ENCODE results near the gene GNLY. TPM values are rescaled to one million over a fixed set of nuclear protein-coding genes. Genes with fewer than 3 reads are reported as not detected.
A peak's percentile ranks its signal among the peaks of the same experiment; 100 is the strongest.

Gene GNLY
- total and polyA plus RNA-seq, 2 of the 4 experiments (the other 2 are of a cell fraction), result not detected

GRCh38 chr2:85707304-85707703 lies 13.1 kb downstream of the GNLY start:
- Histone ChIP-seq H2BK120ac (ENCODE audit: low read depth, low read length) (peak overlapping the region; percentile 17; the same call in 1 of the 2 replicates), H4K5ac (ENCODE audit: low read depth, low read length) (no peak overlapping the region), H3K9ac (ENCODE audit: low read depth, low read length) (no peak overlapping the region), H3K23ac (ENCODE audit: low read depth, low read length) (no peak overlapping the region), H3K4me1 (ENCODE audit: control insufficient read depth, insufficient read depth, low read length) (peaks cover 19% of the 10 kb centered on the region), H3K9me1 (ENCODE audit: insufficient read depth, low read length) (no peaks in the 10 kb centered on the region), H2BK15ac (ENCODE audit: low read depth, low read length) (0 out of 3 replicates have a peak overlapping the region, but pooled peaks have one; percentile 0), H3K4me3 (ENCODE audit: insufficient read depth, low read depth, low read length) (no peak overlapping the region), H4K20me1 (ENCODE audit: insufficient read depth, low read length) (no peaks in the 10 kb centered on the region), H2AK9ac (replicated peaks; ENCODE audit: low read depth, low read length, poor library complexity) (no peak overlapping the region), H3K56ac (ENCODE audit: extremely low read depth, insufficient read depth, low read length) (no peak overlapping the region), H3K27me3 (ENCODE audit: control insufficient read depth, insufficient read depth, low read length) (no peaks in the 10 kb centered on the region; the same call in 1 of the 2 replicates), H2AFZ (replicated peaks; ENCODE audit: low read length, poor library complexity) (no peak overlapping the region), H3K4me2 (ENCODE audit: low read depth, low read length) (no peak overlapping the region), H2AK5ac (ENCODE audit: low read depth, low read length) (no peak overlapping the region), H3K4ac (ENCODE audit: low read depth, low read length) (no peak overlapping the region), H3K14ac (replicated peaks; ENCODE audit: low read depth, low read length) (no peak overlapping the region), H4K91ac (ENCODE audit: insufficient read depth, low read depth, low read length) (no peak overlapping the region), H3K36me3 (ENCODE audit: control insufficient read depth, insufficient read depth, low read length) (no peaks in the 10 kb centered on the region), H3K27ac (ENCODE audit: insufficient read depth, low read length) (no peak overlapping the region), H3K79me1 (ENCODE audit: low read depth in 1 of 2, low read length in 2 of 2) (no peaks in the 10 kb centered on the region), H2BK5ac (ENCODE audit: low read depth, low read length, poor library complexity, severe bottlenecking) (no peak overlapping the region), H3K18ac (ENCODE audit: low read depth, low read length) (no peak overlapping the region), H2BK20ac (ENCODE audit: low read depth, low read length) (no peak overlapping the region), H3K9me3 (ENCODE audit: control insufficient read depth, insufficient read depth, low read length) (no peaks in the 10 kb centered on the region), H4K8ac (ENCODE audit: low read depth in 2 of 2, low read length in 2 of 2) (no peak overlapping the region)
- ATAC-seq (ENCODE audit: low read depth) (peak; percentile 82), DNase-seq (peak; percentile 94)
- BruUV-seq (replicated peaks), result no TSS peak
- WGBS, 2 experiments (ENCODE audit: extremely low coverage in 2 of 2, insufficient read length in 1 of 2), result 0% methylated on average over 3 of the region's 10 CpGs; no CpG with 5 or more reads in 1 of the 2 experiments
- in situ Hi-C loops (cut with MboI; ENCODE audit: low sequenced_read_pairs), result loop anchor here (5.0 kb wide), 1 partner anchor 60 kb away; no protein-coding TSS in a partner anchor
- ChIA-PET POLR2A (ENCODE audit: unreplicated experiment) (no interaction called here), CTCF (interaction anchor here (1.1 to 2.8 kb wide), 6 partner anchors 14 to 103 kb away, joined by 3 to 18 read pairs (median 4); partner anchors contain the start of gene GNLY)
- intact Hi-C loops (cut with micrococcal nuclease), result loop anchor here (1.0 to 5.0 kb wide), 4 partner anchors 28 to 285 kb away; no protein-coding TSS in a partner anchor
- dilution Hi-C loops (cut with HindIII; ENCODE audit: low sequenced_read_pairs, unreplicated experiment), result no loop called here
- peak; percentile 88 for TF ChIP-seq SMC3 (IDR thresholded peaks at IDR 0.05; ENCODE audit: low read depth, low read length)
- peak; percentile 82 for TF ChIP-seq RAD21 (IDR thresholded peaks at IDR 0.05; ENCODE audit: low read length)
- TF ChIP-seq MAFK (IDR thresholded peaks at IDR 0.05; ENCODE audit: low read depth, low read length), result no peak
- TF ChIP-seq CTCF (conservative IDR thresholded peaks at IDR 0.05; ENCODE audit: low read depth, low read length), result peak; percentile 92
- TF ChIP-seq MAZ (IDR thresholded peaks at IDR 0.05; ENCODE audit: borderline replicate concordance, low read depth, low read length), result no peak
- TF ChIP-seq RFX5 (IDR thresholded peaks at IDR 0.05; ENCODE audit: low read depth, low read length), result no peak
- peak; percentile 72 for TF ChIP-seq CEBPB (IDR thresholded peaks at IDR 0.05; ENCODE audit: low read depth, low read length)
- no peak for TF ChIP-seq ELK1 (IDR thresholded peaks at IDR 0.05; ENCODE audit: borderline replicate concordance, low read depth, low read length)

All from IMR-90 (cell line).